Endothelial cell of umbilical vein (primary cell): ENCODE data around the gene NLGN1. TPM values are rescaled to one million over a fixed set of nuclear protein-coding genes. Genes with fewer than 3 reads are reported as not detected.
A peak's percentile ranks its signal among the peaks of the same experiment; 100 is the strongest.

Source experiments
- BruUV-seq: library from RNA; stranded (reverse); fragments of 400-500 nt; replicated peaks from 2 replicates; lab custom pipeline; 2021; lab: Mats Ljungman, UMichigan
- CTCF ChIA-PET: fragments of 300-600, 350-600 bp; sonication (Branson Sonifier 250); formaldehyde crosslinking; loops from one replicate; lab custom pipeline; 2021; ENCODE audit warnings: antibody characterized with exemption, inconsistent platforms; lab: Charles Lee
- POLR2A ChIA-PET: fragments of 300-600, 350-600 bp; sonication (Branson Sonifier 250); formaldehyde crosslinking; loops from one replicate; lab custom pipeline; 2021; ENCODE audit warnings: antibody characterized with exemption, inconsistent platforms; lab: Charles Lee
- DNase-seq: peaks from one replicate; pipeline ENCODE4 v3.0.0-alpha.2; 2011; ENCODE audit warnings: low read depth, low spot score
- FAIRE-seq: peaks from 2 replicates; lab custom pipeline; 2011; peaks lifted over from hg19 to GRCh38; lab: Jason Lieb, UNC
- H2AFZ ChIP-seq: 2 replicates; pipeline ENCODE4 v1.6.0; 2012; ENCODE audit warnings: low read depth, low read length, control low read depth, inconsistent platforms
- H3K27ac ChIP-seq: 2 replicates; pipeline ENCODE4 v1.5.1; 2011; ENCODE audit warnings: low read depth, mild to moderate bottlenecking, control low read depth, low read length, moderate library complexity; ENCODE audit not compliant: insufficient read depth
- H3K27me3 ChIP-seq, 2 experiments: 2 replicates each; pipeline versions ENCODE4 v1.6.0 to v1.6.1; 2011; ENCODE audit warnings: low read length in 2 of 2, mixed read lengths in 1 of 2; ENCODE audit not compliant: control insufficient read depth in 2 of 2, insufficient read depth in 2 of 2
- H3K36me3 ChIP-seq, 2 experiments: 2 replicates in 1 of 2; 3 replicates in 1 of 2; pipeline ENCODE4 v1.5.1; 2011; ENCODE audit warnings: low read length in 2 of 2, mild to moderate bottlenecking in 1 of 2, moderate library complexity in 1 of 2; ENCODE audit not compliant: control insufficient read depth in 2 of 2, insufficient read depth in 2 of 2; ENCODE audit errors: extremely low read depth in 1 of 2
- H3K4me1 ChIP-seq: 3 replicates; pipeline ENCODE4 v1.5.1; 2011; ENCODE audit warnings: mild to moderate bottlenecking, low read length; ENCODE audit not compliant: control insufficient read depth, insufficient read depth; ENCODE audit errors: extremely low read depth
- H3K4me2 ChIP-seq: 2 replicates; pipeline ENCODE4 v1.6.1; 2011; ENCODE audit warnings: low read length, control low read depth, mixed read lengths; ENCODE audit not compliant: insufficient read depth
- H3K4me3 ChIP-seq, 3 experiments: fragments of 200-600 bp in 1 of 3; sonication (generic), shearing (Covaris generic) in 1 of 3; replicated peaks in 1 of 3; 2 replicates each; pipeline ENCODE4 v1.5.1; 2011 to 2016; ENCODE audit warnings: control low read depth in 3 of 3, low read length in 3 of 3, mild to moderate bottlenecking in 2 of 3, inconsistent platforms in 1 of 3, low read depth in 1 of 3, moderate library complexity in 1 of 3; ENCODE audit not compliant: insufficient read depth in 1 of 3
- H3K79me2 ChIP-seq: 2 replicates; pipeline ENCODE4 v1.6.0; 2012; ENCODE audit warnings: low read length, inconsistent platforms; ENCODE audit not compliant: control insufficient read depth, insufficient read depth
- H3K9ac ChIP-seq: replicated peaks from 2 replicates; pipeline ENCODE3; 2011; ENCODE audit warnings: low read length, control low read depth; ENCODE audit not compliant: insufficient read depth; ENCODE audit errors: extremely low read depth
- H3K9me1 ChIP-seq: replicated peaks from 3 replicates; pipeline ENCODE4 v1.6.0; 2011; ENCODE audit warnings: mild to moderate bottlenecking, low read length; ENCODE audit not compliant: control insufficient read depth, insufficient read depth; ENCODE audit errors: extremely low read depth
- H3K9me3 ChIP-seq: replicated peaks from 2 replicates; pipeline ENCODE4 v1.5.1; 2012; ENCODE audit warnings: low read length, inconsistent platforms; ENCODE audit not compliant: control insufficient read depth, insufficient read depth
- H4K20me1 ChIP-seq: replicated peaks from 2 replicates; pipeline ENCODE3; 2011; ENCODE audit warnings: mild to moderate bottlenecking, low read length; ENCODE audit not compliant: control insufficient read depth, insufficient read depth; ENCODE audit errors: extremely low read depth
- EZH2 ChIP-seq: IDR thresholded peaks from 2 replicates; pipeline ENCODE4 v1.6.1; 2012; ENCODE audit warnings: borderline replicate concordance, low read depth, mild to moderate bottlenecking, moderate library complexity, low read length, inconsistent platforms; ENCODE audit not compliant: severe bottlenecking
- FOS ChIP-seq: IDR thresholded peaks from 2 replicates; pipeline ENCODE4 v1.6.1; 2011; ENCODE audit warnings: mild to moderate bottlenecking, low read length, moderate library complexity, borderline replicate concordance; ENCODE audit not compliant: insufficient read depth
- GATA2 ChIP-seq: IDR thresholded peaks from 2 replicates; pipeline ENCODE4 v1.7.0; 2011; ENCODE audit warnings: low read depth, mild to moderate bottlenecking, moderate library complexity, mixed read lengths, low read length; ENCODE audit not compliant: insufficient read length, insufficient read depth
- JUN ChIP-seq: IDR thresholded peaks from 2 replicates; pipeline ENCODE4 v1.6.1; 2011; ENCODE audit warnings: borderline replicate concordance, low read depth; ENCODE audit not compliant: insufficient read length, insufficient read depth
- MYC ChIP-seq: IDR thresholded peaks from one replicate; pipeline ENCODE4 v1.6.1; 2011; ENCODE audit warnings: mild to moderate bottlenecking, low read depth, low read length
- POLR2A ChIP-seq: IDR thresholded peaks from 2 replicates; pipeline ENCODE4 v1.6.1; 2012; ENCODE audit warnings: low read depth, mild to moderate bottlenecking, control low read depth, low read length
- POLR2AphosphoS5 ChIP-seq: IDR thresholded peaks from 2 replicates; pipeline ENCODE4 v1.6.1; 2012; ENCODE audit warnings: low read depth, mild to moderate bottlenecking, control low read depth, low read length, moderate library complexity; ENCODE audit not compliant: insufficient read depth
- dilution Hi-C: fragments of 300-500 bp; cut with MboI; formaldehyde crosslinking; loops from one replicate; pipeline ENCODE4 v1.15.0; 2019; ENCODE audit warnings: low sequenced_read_pairs; ENCODE audit not compliant: extremely low pct_ligation_motif_present
- intact Hi-C: fragments of 100-400 bp; cut with micrococcal nuclease; formaldehyde crosslinking; loops from one replicate; pipeline ENCODE4 v1.10.0; 2022
- polyA plus RNA-seq, 4 experiments: library from polyadenylated mRNA; depleted of rRNA in 3 of 4; stranded (reverse) in 3 of 4; unstranded in 1 of 4; fragments of >200 nt; gene quantifications; 2 replicates each; pipeline versions ENCODE4 v1.2.1 to v1.2.3, GENCODE V29; 2011 to 2012; ENCODE audit warnings: missing spikeins in 1 of 4
- total RNA-seq: library from RNA; stranded (reverse); gene quantifications from 2 replicates; pipeline ENCODE4 v1.2.3, GENCODE V29; 2021
- TF ChIP-seq, protein P1 (sequence below), 2 donors: IDR thresholded peaks; 1 replicate in 1 of 2; 2 replicates in 1 of 2; pipeline ENCODE4 v1.5.1; 2011; ENCODE audit warnings: low read length in 2 of 2, mild to moderate bottlenecking in 2 of 2, moderate library complexity in 2 of 2, control low read depth in 1 of 2, inconsistent platforms in 1 of 2, low read depth in 1 of 2; ENCODE audit not compliant: insufficient read depth in 1 of 2; ENCODE audit errors: extremely low read depth in 1 of 2
- TF ChIP-seq, protein P2 (sequence below): IDR thresholded peaks from 2 replicates; pipeline ENCODE4 v1.6.1; 2011; ENCODE audit not compliant: insufficient read depth, insufficient read length

NLGN1 gene
- total and polyA plus RNA-seq, 2 donors (not counting 3 experiments of a cell fraction or from before 2014, with no cell fraction given): 7.9 to 16.3 TPM

DNA sequence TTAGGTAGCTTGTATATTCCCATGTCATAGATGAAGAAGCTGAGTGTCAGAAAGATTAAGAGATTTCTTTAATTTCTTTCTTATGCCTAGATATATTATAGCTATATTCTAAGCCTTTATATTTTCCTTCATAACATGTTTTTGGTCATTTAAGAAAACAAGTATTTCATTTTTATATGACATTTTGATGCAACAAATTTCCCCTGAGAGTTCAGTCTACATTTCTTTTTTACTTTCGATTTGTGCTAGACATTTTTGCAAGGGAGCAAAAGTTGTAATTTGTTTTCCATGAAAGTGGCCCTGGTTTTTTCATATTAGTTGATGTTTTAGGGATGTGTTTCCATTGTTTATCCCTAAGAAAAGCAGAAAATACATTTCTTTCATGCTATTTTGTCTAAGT is 344.9 kb downstream of the NLGN1 start:
- H3K9ac ChIP-seq: peak overlapping the region; percentile 36
- H4K20me1 ChIP-seq: no peaks in the 10 kb centered on the region
- H3K27ac ChIP-seq: peak overlapping the region; percentile 96
- intact Hi-C loops: loop anchor here (5.0 to 10.0 kb wide), 2 partner anchors 452 to 700 kb away; no protein-coding TSS in a partner anchor
- H3K27me3 ChIP-seq: no peaks in the 10 kb centered on the region
- H2AFZ ChIP-seq: no peak overlapping the region
- no peaks in the 10 kb centered on the region for H3K9me3 ChIP-seq
- DNase-seq: peak; percentile 17
- peak overlapping the region; percentile 30 for H3K4me2 ChIP-seq
- no peak overlapping the region for H3K4me3 ChIP-seq
- no TSS peak for BruUV-seq
- no peak for TF ChIP-seq EZH2
- no peak for TF ChIP-seq FOS
- TF ChIP-seq, protein P1, sequence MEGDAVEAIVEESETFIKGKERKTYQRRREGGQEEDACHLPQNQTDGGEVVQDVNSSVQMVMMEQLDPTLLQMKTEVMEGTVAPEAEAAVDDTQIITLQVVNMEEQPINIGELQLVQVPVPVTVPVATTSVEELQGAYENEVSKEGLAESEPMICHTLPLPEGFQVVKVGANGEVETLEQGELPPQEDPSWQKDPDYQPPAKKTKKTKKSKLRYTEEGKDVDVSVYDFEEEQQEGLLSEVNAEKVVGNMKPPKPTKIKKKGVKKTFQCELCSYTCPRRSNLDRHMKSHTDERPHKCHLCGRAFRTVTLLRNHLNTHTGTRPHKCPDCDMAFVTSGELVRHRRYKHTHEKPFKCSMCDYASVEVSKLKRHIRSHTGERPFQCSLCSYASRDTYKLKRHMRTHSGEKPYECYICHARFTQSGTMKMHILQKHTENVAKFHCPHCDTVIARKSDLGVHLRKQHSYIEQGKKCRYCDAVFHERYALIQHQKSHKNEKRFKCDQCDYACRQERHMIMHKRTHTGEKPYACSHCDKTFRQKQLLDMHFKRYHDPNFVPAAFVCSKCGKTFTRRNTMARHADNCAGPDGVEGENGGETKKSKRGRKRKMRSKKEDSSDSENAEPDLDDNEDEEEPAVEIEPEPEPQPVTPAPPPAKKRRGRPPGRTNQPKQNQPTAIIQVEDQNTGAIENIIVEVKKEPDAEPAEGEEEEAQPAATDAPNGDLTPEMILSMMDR (IDR thresholded peaks at IDR 0.05; ENCODE audit: extremely low read depth in 1 of 2, insufficient read depth in 1 of 2, low read depth in 1 of 2, low read length in 2 of 2): no peak
- no peak for TF ChIP-seq JUN
- TF ChIP-seq MYC: no peak
- no peak for TF ChIP-seq POLR2A
- no peak for TF ChIP-seq GATA2
- no peak for TF ChIP-seq POLR2AphosphoS5
- TF ChIP-seq, protein P2, sequence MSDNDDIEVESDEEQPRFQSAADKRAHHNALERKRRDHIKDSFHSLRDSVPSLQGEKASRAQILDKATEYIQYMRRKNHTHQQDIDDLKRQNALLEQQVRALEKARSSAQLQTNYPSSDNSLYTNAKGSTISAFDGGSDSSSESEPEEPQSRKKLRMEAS: no peak
- ChIA-PET POLR2A (no interaction called here), CTCF (interaction anchor here (1.2 to 2.5 kb wide), 2 partner anchors 10 to 157 kb away, joined by 3 to 20 read pairs; no protein-coding TSS in a partner anchor)
- dilution Hi-C loops: no loop called here
- FAIRE-seq: no peak
- no peaks in the 10 kb centered on the region for H3K79me2 ChIP-seq
- H3K9me1 ChIP-seq: no peaks in the 10 kb centered on the region
- H3K36me3 ChIP-seq: no peaks in the 10 kb centered on the region
- H3K4me1 ChIP-seq: peaks cover 86% of the 10 kb centered on the region
